ENCODE data around the gene COG7.

- no peak for TF ChIP-seq CTCF (IDR thresholded peaks at IDR 0.05)
- no peak for TF ChIP-seq POLR2A (IDR thresholded peaks at IDR 0.05)
Observed at GRCh38 chr16:23369416-23369815, 83.6 kb downstream of the COG7 start.

Data from Peyer's patch (tissue), 4 donors.